Measurements from ENCODE around the gene PTPRD.

Gene PTPRD

GRCh38 chr9:10612641-10613398, at the start of gene PTPRD:
TSS of gene PTPRD (minus strand) at chr9:10613002.
- peak; percentile 25 to 28 for DNase-seq

DNA sequence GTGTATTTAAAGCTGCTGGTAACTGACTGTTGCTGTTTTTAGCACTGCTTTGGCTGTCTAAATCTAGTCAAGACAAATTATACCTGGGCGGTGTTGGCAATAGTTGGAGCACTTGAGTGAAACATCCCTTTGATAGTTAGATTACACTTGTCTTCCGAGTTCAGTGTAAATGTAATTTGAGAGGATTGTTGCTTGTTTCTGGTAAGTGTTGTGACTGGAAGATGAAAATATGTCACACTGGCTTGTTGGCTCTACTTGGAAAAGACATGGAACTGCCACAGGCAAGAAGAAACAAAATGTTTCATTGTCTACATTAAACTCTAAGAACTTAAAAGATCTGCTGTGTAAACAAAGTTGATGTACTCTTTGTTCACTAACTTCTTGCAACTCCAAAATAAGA, 49.2 kb upstream of the PTPRD start:
- DNase-seq = no peak

- DNase-seq = no peak
Observed at GRCh38 chr9:10661376-10661775, 48.6 kb upstream of the PTPRD start.

DNA sequence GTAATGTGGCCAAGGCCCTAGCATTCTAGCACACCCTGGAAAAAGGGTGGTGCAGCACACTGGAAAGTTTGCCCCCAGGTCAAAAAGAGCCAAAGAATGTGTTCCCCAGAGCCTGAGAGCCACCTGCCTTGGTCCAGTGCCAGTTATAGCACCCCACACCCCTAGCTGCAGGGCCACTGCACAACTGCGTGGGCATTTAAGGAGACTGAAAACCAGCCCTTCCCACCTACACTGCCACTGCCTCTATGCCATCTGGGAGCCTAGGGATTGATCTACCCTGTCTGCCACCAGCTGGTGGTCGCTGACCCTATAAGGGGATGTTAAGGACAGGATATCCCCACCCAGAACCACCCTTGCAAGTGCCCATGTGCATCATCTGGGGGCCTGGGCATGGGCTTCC, 38.2 kb upstream of the PTPRD start:
- DNase-seq = no peak

DNA sequence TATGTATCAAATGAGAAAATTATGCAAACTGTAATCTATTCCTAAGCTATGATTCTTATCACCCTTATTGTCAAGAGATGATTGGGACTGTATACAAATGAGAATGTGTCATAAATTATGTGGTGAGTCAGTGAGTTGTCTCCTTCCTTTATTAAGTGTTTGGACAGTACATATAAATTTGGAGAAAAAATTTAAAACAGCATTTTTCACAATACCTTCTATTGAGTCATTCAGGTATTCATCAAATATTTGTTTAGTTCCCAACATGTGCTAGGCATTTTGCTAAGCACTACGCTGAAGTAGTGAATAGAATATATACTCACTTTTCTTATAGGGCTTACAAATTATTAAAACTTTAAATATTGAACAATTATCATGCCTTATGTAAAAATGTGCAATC, 36.3 kb upstream of the PTPRD start:
- no peak for DNase-seq

DNA sequence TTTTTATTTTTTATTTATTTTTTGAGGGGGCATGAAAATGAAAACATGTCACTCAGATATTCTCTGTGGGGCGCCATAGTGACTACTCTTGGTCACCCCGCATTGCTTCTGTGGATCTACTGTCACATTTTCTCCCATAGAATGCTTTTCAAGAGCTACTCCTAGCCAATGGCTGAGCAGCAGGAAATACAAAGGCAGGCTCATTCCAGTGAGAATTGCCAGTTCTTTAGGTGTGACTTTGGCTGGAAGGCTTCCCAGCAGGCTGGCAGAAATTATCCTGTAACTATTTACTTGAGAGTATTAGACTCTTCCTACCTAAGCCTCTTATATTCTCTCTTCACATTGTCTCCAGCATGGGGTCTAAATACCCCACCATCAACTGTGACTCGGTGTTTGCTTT, 21.0 kb upstream of the PTPRD start:
- DNase-seq = no peak

DNA sequence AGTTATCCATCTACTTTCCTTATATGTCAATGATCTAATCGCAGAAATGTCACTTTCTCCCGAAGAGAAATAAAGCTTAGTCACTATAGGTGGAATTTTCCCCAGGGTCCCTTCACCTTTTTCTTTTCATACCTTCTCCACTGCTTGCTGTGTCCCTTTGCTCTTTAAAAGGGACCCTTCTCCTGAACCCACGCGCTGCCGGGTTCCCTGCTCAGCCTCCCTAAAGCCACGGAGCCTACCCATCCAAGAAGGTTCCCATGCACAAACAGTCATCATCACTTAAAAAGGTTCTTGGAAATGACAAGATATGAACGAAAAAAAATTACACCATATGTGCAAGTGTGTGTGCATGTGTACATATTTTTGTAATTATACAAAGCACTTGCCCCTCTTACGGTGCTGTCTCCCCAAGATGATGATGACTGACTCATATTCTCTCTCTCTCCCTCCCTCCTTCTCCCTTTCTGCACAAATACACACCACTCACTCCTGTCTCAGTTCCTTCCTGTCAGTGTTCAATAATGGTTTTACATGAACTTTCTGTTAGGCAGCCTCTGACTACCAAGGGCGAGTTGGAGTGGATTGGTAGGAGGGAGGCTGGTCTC, 1.5 kb upstream of the PTPRD start:
- no peak for DNase-seq

DNA sequence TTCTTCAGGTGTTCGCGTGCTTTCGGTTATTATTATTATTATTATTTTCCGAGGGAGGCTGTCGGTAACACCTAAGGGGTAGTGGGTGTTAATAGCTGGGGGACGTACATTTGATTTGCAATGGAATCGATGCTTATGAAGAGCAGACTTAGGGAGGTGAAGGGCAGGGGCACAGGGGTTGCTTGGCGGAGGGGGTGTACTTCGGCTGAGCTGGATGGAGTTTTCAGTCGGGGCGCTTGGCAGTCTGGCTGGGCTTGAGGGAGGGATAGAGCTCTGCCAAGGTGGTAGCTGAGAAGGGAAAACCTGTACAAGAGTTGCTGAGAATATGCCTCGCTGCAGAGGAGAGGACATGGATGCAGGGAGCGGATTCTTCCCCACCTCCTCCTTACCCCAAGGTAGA, 617 bp upstream of the PTPRD start:
- DNase-seq = no peak

DNA sequence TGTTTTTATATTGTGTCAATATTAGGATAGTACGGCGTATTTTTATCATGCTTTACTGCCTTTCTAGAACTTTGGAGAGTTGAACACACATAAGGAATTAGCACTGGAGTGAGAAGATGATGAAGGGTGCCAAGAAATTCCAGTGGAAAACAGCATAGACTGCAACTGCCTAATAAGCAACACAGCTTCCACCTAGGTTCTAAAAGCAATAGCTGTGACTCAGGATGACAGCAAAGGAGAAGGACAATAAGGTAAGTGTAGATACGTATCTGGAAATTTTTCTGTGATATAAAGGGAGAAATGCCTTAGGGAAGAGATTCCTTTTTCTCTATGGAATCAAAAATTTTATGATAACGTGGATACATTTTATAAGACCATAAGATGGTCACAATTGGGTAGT, 7.4 kb downstream of the PTPRD start:
- DNase-seq = no peak

DNA sequence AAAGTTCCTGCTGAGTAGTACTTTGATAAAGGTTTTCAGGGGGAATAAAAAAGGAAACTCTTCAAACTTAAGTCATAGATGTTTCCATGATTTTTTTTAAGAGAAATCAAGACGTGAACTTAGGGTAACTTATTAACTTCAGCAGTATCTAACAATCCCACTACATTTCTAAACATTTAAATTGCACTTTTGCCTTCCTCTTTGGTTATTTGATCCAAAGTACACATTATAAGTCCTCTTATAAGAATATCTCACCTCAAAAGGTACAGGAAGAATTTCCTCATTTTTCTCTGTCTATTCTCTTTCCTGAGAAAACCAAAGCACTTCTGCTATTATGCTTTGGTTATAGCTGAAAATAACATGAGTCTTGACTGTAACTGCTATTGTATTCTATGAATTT, 7.9 kb downstream of the PTPRD start:
- DNase-seq = no peak

DNA sequence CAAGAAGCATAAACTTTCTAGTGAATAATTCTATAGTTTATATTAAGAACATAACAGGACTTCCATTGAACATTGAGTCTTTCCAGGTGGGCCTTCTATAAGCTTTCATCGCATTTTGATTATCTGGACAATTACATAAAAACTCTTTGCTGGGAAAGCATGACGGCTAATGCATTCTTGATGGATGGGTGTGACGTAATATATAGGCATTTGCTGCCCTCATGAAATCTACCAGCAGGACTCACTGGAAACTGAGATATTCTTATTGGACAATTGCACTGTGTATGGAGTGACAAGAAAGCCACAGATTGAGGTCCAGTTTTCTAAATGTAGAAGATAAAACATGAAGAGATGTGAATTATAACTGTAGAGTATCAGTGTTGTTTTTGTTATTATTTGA, 15.0 kb downstream of the PTPRD start:
- no peak for DNase-seq

- DNase-seq = no peak
Observed at GRCh38 chr9:10594482-10594881, 18.3 kb downstream of the PTPRD start.

- no peak for DNase-seq
Observed at GRCh38 chr9:10586407-10586806, 26.4 kb downstream of the PTPRD start.

- DNase-seq = no peak
Observed at GRCh38 chr9:10571699-10572098, 41.1 kb downstream of the PTPRD start.

GRCh38 chr9:10566848-10567247, 46.0 kb downstream of the PTPRD start:
- no peak for DNase-seq

DNA sequence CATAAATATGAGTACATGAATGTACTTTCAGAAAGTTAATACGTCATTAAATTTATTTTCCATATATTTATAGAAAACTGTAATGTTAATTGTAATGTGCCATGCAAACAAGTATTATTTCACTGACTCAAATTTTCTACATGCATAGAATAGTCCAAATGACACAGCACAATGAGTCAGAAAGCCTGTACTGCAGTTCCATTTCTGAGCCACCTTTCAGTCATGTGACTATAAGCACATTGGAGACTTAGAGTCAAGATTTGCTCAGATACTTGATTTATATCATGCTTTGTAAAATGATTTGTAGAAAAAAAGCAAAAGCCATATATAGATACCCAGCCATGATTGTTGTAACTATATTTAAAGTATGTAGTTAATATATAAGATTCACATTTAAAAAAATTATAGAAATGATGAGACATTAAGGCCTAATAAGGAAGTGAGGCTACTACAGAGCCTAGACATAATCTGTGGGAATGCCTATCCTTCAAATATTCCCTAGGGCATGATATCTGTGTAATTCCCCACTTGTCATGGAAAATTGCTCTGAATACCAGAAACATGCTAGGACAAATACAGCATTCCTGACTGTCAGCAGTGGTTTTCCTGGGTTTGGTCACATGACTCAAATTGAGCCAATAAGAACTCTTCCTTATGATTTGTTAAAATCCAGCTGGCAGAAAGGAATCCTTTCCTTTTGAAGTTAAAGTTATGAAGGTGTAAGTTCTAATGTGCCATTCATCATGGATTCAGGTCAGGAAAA, 50.0 kb downstream of the PTPRD start:
- no peak for DNase-seq

- DNase-seq = no peak
Observed at GRCh38 chr9:10548348-10548747, 64.5 kb downstream of the PTPRD start.

DNA sequence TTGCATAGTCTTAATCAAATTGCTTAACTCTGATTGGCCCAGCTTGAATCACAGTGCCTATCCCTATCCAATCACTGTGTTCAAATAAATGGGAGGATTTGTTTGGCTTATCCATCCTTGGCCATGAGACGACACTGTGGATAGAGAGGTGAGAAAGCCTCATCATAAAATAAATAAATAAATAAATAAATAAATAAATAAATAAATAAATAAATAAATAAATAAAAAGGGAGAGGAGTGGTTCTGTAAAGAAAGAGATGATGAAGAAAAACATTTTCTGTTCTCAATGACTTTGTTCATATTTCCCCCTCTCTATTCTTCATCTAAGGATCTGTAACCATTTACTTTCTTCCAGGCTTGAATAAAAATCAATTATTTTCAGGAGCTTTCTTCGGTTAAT, 74.7 kb downstream of the PTPRD start:
- DNase-seq = no peak

DNA sequence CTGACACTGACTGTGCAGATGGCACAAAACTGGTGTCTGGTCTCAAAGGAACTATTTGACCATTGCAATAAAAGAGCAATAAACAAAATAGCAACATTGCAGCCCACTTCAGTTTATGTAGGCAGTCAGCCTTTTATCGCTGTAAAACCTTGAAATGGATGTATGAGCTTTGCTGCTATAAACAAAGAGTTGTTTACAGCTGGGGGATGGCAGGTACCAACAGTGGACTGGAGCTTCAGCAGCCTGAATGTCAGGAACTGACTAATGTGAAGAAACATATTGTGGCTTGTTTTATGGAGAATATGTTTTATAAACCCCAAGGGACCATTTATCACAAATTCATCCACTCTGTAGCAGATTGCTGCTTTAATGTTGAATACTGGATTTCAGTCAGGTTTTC, 78.0 kb downstream of the PTPRD start:
- no peak for DNase-seq

DNA sequence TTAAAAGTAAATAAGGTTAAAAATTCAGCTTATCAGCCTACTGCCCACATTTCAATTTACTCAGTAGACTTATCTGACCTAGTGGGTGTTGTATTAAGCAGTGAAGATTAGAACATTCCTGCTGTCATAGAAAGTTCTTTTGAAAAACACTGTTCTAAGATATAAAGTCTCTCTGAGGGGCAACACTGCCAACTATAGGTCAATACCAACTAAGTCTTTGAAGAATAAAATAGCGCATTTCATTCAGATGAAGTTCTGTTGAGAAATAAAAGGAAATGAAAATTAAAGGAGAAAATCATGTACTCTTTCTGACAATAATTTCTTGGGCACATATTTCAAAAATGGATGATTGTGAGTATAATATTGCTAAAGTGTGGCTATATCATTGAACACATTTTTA, 86.8 kb downstream of the PTPRD start:
- DNase-seq = no peak

- DNase-seq = no peak
Observed at GRCh38 chr9:10523164-10523563, 89.6 kb downstream of the PTPRD start.

DNA sequence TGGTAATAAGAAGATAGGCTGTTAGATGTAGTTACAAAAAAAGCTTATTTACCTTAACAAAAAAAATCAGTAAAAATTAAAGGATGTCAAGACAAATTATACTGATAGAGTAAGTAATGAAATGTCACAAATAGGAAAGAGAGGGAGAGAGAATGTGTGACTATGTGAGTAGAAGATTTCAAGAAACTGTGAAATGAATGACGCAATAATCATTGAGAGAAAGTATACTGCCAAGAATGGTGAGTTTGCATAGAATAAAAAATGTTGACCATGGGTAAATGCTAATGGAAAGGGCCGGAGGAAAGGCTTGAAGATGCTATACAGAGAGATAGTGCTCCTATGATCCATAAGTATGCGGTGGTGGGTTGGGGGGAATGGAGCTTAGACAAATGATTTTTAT, 100.7 kb downstream of the PTPRD start:
- DNase-seq = no peak

DNA sequence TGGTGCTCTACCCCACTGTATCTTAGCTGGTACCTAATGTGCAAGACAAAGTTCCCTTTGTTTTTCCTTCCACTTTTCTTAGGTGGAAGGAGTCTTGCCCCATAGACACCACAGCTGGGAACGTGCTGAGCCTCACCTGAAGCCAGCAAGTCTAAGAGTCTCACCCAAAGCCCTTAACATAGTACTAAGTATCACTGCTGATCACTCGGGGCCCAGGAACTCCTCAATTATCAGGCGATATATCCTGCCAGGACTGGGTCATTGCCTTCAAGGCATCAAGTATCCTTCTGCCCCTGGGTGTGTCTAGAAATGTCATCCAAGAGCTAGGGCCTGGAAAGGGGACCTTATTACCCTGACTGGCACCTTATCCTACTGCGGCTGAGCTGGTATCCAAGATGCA, 123.9 kb downstream of the PTPRD start:
- DNase-seq = no peak

- no peak for DNase-seq
Observed at GRCh38 chr9:10479172-10479571, 133.6 kb downstream of the PTPRD start.
